Hepatocyte (in vitro differentiated cells): ENCODE data around the gene TREML2. TPM values are rescaled to one million over a fixed set of nuclear protein-coding genes. Genes with fewer than 3 reads are reported as not detected.

Experiments
- DNase-seq: peaks from one replicate; pipeline ENCODE4 v3.0.0-alpha.2; 2016; ENCODE audit warnings: low spot score
- H2AFZ ChIP-seq: fragments of 200-600 bp; sonication (generic); 2 replicates; pipeline ENCODE4 v1.6.0; 2016; ENCODE audit warnings: antibody characterized with exemption, mild to moderate bottlenecking
- H3K27ac ChIP-seq: fragments of 200-600 bp; sonication (generic); 2 replicates; pipeline ENCODE4 v1.5.1; 2016; ENCODE audit warnings: mild to moderate bottlenecking
- H3K27me3 ChIP-seq: fragments of 200-600 bp; sonication (generic); 2 replicates; pipeline ENCODE4 v1.6.1; 2016
- H3K36me3 ChIP-seq: fragments of 200-600 bp; sonication (generic); replicated peaks from 2 replicates; pipeline ENCODE4 v1.5.1; 2016; ENCODE audit warnings: low read depth; ENCODE audit not compliant: insufficient read depth
- H3K4me1 ChIP-seq: fragments of 200-600 bp; sonication (generic); 2 replicates; pipeline ENCODE4 v1.5.1; 2016; ENCODE audit warnings: mild to moderate bottlenecking, moderate library complexity; ENCODE audit not compliant: insufficient read depth
- H3K4me2 ChIP-seq: fragments of 200-600 bp; sonication (generic); 2 replicates; pipeline ENCODE4 v1.6.0; 2016
- H3K4me3 ChIP-seq: fragments of 200-600 bp; sonication (generic); 2 replicates; pipeline ENCODE4 v1.5.1; 2016; ENCODE audit warnings: mild to moderate bottlenecking
- H3K79me2 ChIP-seq: fragments of 200-600 bp; sonication (generic); 2 replicates; pipeline ENCODE4 v1.6.0; 2017; ENCODE audit warnings: mild to moderate bottlenecking
- H3K9me2 ChIP-seq: fragments of 200-600 bp; sonication (generic); replicated peaks from 2 replicates; pipeline ENCODE4 v1.6.0; 2017; ENCODE audit warnings: mild to moderate bottlenecking; ENCODE audit not compliant: insufficient read depth
- H3K9me3 ChIP-seq: fragments of 200-600 bp; sonication (generic); 2 replicates; pipeline ENCODE4 v1.5.1; 2016; ENCODE audit warnings: low read depth, mild to moderate bottlenecking
- H4K20me1 ChIP-seq: fragments of 200-600 bp; sonication (generic); 2 replicates; pipeline ENCODE4 v1.6.0; 2016; ENCODE audit warnings: mild to moderate bottlenecking; ENCODE audit not compliant: insufficient read depth, poor library complexity, severe bottlenecking
- EZH2 ChIP-seq: fragments of 200-600 bp; sonication (generic); IDR thresholded peaks from 2 replicates; pipeline ENCODE4 v1.6.1; 2016; ENCODE audit warnings: antibody characterized with exemption, mild to moderate bottlenecking, borderline replicate concordance
- EZH2phosphoT487 ChIP-seq: fragments of 200-600 bp; sonication (generic); IDR thresholded peaks from one replicate; pipeline ENCODE4 v1.6.1; 2018; ENCODE audit warnings: antibody characterized with exemption, mild to moderate bottlenecking, low read depth, moderate library complexity; ENCODE audit not compliant: unreplicated experiment, severe bottlenecking
- WGBS: methylation state at CpG from one replicate; pipeline ENCODE4 v1.1.6; 2016; ENCODE audit warnings: low lambda C conversion rate; ENCODE audit errors: missing lambda C conversion rate; 5-methylcytosine and 5-hydroxymethylcytosine counted together
- polyA plus RNA-seq: library from polyadenylated mRNA; unstranded; fragments of >200 nt; fragmentation: Nextera tagmentation; extraction: Ambion mirVana; gene quantifications from 2 replicates; pipeline ENCODE4 v1.2.1, GENCODE V29; 2016
- total RNA-seq: library from RNA; depleted of rRNA; stranded (reverse); fragments of >200 nt; gene quantifications from 2 replicates; pipeline ENCODE4 v1.2.3, GENCODE V29; 2014
- TF ChIP-seq, protein P1 (sequence below): fragments of 200-600 bp; sonication (generic); IDR thresholded peaks from 2 replicates; pipeline ENCODE4 v1.5.1; 2016; ENCODE audit warnings: antibody characterized with exemption, mild to moderate bottlenecking; ENCODE audit not compliant: poor library complexity

Gene TREML2
- total and polyA plus RNA-seq, 2 experiments from 2014 or later: 0.40 TPM; not detected in 1

DNA sequence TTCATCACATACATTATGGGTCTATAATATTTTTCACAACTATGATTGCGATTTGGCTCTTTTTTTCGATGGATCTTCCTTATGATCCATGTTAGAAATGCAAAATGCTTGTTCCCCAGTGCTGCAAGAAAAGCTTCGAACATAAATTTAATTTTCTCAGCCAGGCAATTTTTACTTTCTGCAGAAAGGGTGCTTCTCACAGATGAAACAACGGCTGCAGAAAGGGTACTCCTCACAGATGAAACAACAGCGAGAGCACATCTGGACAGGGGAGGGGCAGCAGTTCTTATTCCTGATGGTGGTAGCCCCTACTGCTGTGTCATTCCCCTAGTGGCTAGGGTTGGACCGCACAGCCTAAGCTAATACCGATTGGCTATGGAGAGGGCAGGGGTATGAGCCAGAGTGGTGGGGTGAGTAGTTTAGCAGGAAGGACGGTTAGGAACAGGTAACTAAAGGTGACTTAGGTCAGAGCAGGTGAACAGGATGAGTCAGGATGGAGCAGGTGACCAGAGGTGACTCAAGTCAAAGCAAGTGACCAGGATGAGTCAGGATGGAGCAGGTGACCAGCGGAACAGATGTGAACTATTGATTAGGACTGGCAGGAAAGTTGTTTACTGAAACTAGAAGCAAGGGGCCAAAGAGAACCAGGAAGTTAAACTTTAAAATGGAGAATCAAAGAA lies 13.8 kb upstream of the TREML2 start:
- Histone ChIP-seq H3K9me3 (peaks cover 4% of the 10 kb centered on the region), H4K20me1 (no peaks in the 10 kb centered on the region), H3K9me2 (no peaks in the 10 kb centered on the region), H3K4me3 (no peak overlapping the region), H3K4me2 (no peak overlapping the region), H3K79me2 (no peaks in the 10 kb centered on the region), H3K27me3 (peaks cover 7% of the 10 kb centered on the region), H2AFZ (no peak overlapping the region), H3K4me1 (peaks cover 5% of the 10 kb centered on the region), H3K27ac (peak overlapping the region; percentile 87), H3K36me3 (no peaks in the 10 kb centered on the region)
- no peak for TF ChIP-seq EZH2
- no peak for TF ChIP-seq EZH2phosphoT487
- TF ChIP-seq, protein P1, sequence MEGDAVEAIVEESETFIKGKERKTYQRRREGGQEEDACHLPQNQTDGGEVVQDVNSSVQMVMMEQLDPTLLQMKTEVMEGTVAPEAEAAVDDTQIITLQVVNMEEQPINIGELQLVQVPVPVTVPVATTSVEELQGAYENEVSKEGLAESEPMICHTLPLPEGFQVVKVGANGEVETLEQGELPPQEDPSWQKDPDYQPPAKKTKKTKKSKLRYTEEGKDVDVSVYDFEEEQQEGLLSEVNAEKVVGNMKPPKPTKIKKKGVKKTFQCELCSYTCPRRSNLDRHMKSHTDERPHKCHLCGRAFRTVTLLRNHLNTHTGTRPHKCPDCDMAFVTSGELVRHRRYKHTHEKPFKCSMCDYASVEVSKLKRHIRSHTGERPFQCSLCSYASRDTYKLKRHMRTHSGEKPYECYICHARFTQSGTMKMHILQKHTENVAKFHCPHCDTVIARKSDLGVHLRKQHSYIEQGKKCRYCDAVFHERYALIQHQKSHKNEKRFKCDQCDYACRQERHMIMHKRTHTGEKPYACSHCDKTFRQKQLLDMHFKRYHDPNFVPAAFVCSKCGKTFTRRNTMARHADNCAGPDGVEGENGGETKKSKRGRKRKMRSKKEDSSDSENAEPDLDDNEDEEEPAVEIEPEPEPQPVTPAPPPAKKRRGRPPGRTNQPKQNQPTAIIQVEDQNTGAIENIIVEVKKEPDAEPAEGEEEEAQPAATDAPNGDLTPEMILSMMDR: no peak
- WGBS: 65% methylated on average over 9 of the region's 9 CpGs
- peak; percentile 71 for DNase-seq

- WGBS: 85% methylated on average over 5 of the region's 5 CpGs
- Histone ChIP-seq H3K27ac (peak overlapping the region; percentile 71), H3K4me2 (no peak overlapping the region), H3K9me3 (no peaks in the 10 kb centered on the region), H3K9me2 (no peaks in the 10 kb centered on the region), H2AFZ (no peak overlapping the region), H4K20me1 (no peaks in the 10 kb centered on the region), H3K4me1 (peaks cover 12% of the 10 kb centered on the region), H3K79me2 (no peaks in the 10 kb centered on the region), H3K4me3 (no peak overlapping the region), H3K36me3 (no peaks in the 10 kb centered on the region), H3K27me3 (peaks cover 14% of the 10 kb centered on the region)
- TF ChIP-seq EZH2phosphoT487 (no peak), EZH2 (no peak)
- TF ChIP-seq, protein P1: no peak
- DNase-seq: peak; percentile 35
Measured at GRCh38 chr6:41209547-41210320, 8.8 kb upstream of the TREML2 start.

- no peak for DNase-seq
- Histone ChIP-seq H2AFZ (no peak overlapping the region), H3K36me3 (no peaks in the 10 kb centered on the region), H3K27me3 (peaks cover 14% of the 10 kb centered on the region), H3K4me2 (no peak overlapping the region), H3K9me3 (no peaks in the 10 kb centered on the region), H3K27ac (no peak overlapping the region), H3K79me2 (no peaks in the 10 kb centered on the region), H3K4me1 (peaks cover 12% of the 10 kb centered on the region), H3K4me3 (no peak overlapping the region), H4K20me1 (no peaks in the 10 kb centered on the region), H3K9me2 (no peaks in the 10 kb centered on the region)
- WGBS: 88% methylated on average over 7 of the region's 7 CpGs
- TF ChIP-seq, protein P1: no peak
- TF ChIP-seq EZH2phosphoT487 (no peak), EZH2 (no peak)
Measured at GRCh38 chr6:41208439-41209106, 7.6 kb upstream of the TREML2 start.
